ENCODE results near the gene PHACTR4. TPM values are rescaled to one million over a fixed set of nuclear protein-coding genes. Genes with fewer than 3 reads are reported as not detected.
"Not testable (repeated sequence)": the region's sequence is repeated elsewhere in the genome, so short reads cannot be mapped to it uniquely, and the experiment has no call there.

The PHACTR4 gene
- total RNA-seq, 2 experiments from 2014 or later = 16.3 to 17.2 TPM

DNA sequence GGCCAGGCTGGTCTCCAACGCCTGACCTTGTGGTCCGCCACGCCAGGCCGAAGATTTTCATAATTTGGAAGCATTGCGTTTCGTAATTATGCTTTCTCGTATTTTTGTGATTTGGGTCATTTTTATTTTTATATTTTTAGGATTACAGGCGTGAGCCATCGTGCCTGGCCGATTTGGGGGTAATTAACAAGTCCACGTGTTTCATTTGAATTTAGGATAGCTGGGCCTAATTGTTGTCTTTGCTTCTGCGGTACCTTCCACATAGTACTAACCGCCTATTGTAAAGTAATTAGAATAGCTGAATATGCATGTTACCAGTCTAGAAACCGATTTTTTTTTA, 137.3 kb downstream of the PHACTR4 start:
- Mint-ChIP-seq H3K4me3 (peak overlapping the region; percentile 99), H3K9me3 (no peaks in the 10 kb centered on the region), H3K27ac (peak overlapping the region; percentile 98), H3K36me3 (ENCODE audit: low read depth) (peaks cover 64% of the 10 kb centered on the region), H3K27me3 (ENCODE audit: low read depth) (peaks cover 3% of the 10 kb centered on the region), H3K4me1 (ENCODE audit: low read depth) (peaks cover 28% of the 10 kb centered on the region)
- no peak for DNase-seq
- CTCF ChIA-PET = interaction anchor here (0.6 to 1.6 kb wide), 2 partner anchors 132 to 258 kb away, joined by 3 to 4 read pairs; no protein-coding TSS in a partner anchor
- intact Hi-C loops (cut with micrococcal nuclease) = loop anchor here (1.0 to 5.0 kb wide), 2 partner anchors 11 to 95 kb away; no protein-coding TSS in a partner anchor

DNA sequence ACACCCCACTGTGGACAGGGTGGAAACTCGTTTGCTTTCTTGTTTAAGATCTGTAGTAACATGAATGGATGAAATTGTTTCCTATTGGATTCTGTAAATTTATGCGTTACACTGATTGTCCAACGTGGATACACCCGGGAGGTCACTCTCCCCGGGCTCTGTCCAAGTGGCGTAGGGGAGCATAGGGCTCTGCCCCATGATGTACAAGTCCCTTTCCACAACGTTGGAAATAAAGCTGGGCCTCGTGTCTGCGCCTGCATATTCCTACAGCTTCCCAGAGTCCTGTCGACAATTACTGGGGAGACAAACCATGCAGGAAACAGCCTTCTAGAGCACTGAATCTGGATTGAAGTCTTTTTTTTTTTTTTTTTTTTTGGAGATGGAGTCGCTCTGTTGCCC, 137.7 kb downstream of the PHACTR4 start:
- no peak for DNase-seq
- H3K9me3 Mint-ChIP-seq = no peaks in the 10 kb centered on the region
- H3K27me3 Mint-ChIP-seq (ENCODE audit: low read depth) = peaks cover 3% of the 10 kb centered on the region
- intact Hi-C loops (cut with micrococcal nuclease) = loop anchor here (5.0 kb wide), 1 partner anchor 95 kb away; no protein-coding TSS in a partner anchor
- peaks cover 30% of the 10 kb centered on the region for H3K4me1 Mint-ChIP-seq (ENCODE audit: low read depth)
- H3K4me3 Mint-ChIP-seq = peak overlapping the region; percentile 99
- H3K36me3 Mint-ChIP-seq (ENCODE audit: low read depth) = peaks cover 68% of the 10 kb centered on the region
- peak overlapping the region; percentile 98 for H3K27ac Mint-ChIP-seq
- CTCF ChIA-PET = interaction anchor here (0.6 to 1.6 kb wide), 2 partner anchors 131 to 258 kb away, joined by 3 to 4 read pairs; no protein-coding TSS in a partner anchor

DNA sequence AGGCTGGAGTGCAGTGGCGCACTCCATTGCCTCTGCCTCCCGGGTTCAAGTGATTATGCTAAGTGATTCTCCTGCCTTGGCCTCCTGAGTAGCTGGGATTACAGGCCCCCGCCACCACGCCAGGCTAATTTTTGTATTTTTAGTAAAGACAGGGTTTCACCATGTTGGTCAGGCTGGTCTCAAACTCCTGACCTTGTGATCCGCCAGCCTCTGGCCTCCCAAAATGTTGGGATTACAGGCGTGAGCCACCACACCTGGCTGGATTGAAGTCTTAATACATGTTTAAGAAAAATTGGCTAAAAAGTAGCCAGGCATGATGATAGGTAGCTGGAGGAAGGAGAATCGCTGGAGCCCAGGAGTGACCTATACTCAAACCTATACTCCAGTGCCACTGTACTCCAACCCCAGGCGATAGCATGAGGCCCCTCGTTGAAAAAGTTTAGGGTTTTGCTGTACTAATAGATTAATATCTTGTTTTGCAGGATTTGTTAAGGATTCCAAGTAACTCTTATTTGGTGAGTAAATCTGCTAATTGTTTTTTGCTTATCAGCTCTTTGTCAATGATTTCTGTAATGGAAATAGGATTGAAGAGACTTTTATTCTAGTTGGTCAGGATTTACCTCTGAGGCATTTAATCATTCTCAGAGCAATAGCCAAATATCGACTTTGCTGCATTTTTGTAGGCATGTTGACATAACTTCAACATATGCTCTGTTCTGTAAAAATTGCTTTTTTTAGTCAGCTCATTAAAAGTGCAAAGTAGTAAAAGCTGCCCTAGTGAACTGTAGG, 138.3 kb downstream of the PHACTR4 start:
- intact Hi-C loops (cut with micrococcal nuclease) = loop anchor here (5.0 kb wide), 1 partner anchor 96 kb away; no protein-coding TSS in a partner anchor
- Mint-ChIP-seq H3K4me3 (peak overlapping the region; percentile 99), H3K36me3 (ENCODE audit: low read depth) (peaks cover 74% of the 10 kb centered on the region), H3K9me3 (no peaks in the 10 kb centered on the region), H3K4me1 (ENCODE audit: low read depth) (peaks cover 30% of the 10 kb centered on the region), H3K27me3 (ENCODE audit: low read depth) (peaks cover 3% of the 10 kb centered on the region), H3K27ac (peak overlapping the region; percentile 98)
- CTCF ChIA-PET = interaction anchor here (0.6 to 1.6 kb wide), 2 partner anchors 259 to 260 kb away, joined by 3 read pairs; no protein-coding TSS in a partner anchor
- no peak for DNase-seq

DNA sequence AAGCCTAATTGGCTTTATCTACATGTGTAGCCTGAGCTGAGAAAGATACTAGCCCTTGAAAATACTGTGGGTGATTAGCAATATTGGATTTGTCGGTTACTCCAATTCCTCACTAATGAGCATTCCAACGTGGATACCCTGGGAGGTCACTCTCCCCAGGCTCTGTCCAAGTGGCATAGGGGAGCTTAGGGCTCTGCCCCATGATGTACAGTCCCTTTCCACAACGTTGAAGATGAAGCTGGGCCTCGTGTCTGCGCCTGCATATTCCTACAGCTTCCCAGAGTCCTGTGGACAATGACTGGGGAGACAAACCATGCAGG, 138.9 kb downstream of the PHACTR4 start:
- Mint-ChIP-seq H3K4me3 (peak overlapping the region; percentile 99), H3K9me3 (no peaks in the 10 kb centered on the region), H3K27ac (peak overlapping the region; percentile 98), H3K36me3 (ENCODE audit: low read depth) (peaks cover 77% of the 10 kb centered on the region), H3K27me3 (ENCODE audit: low read depth) (peaks cover 3% of the 10 kb centered on the region), H3K4me1 (ENCODE audit: low read depth) (peaks cover 30% of the 10 kb centered on the region)
- DNase-seq = no peak
- CTCF ChIA-PET = no interaction called here
- intact Hi-C loops (cut with micrococcal nuclease) = loop anchor here (5.0 kb wide), 1 partner anchor 96 kb away; no protein-coding TSS in a partner anchor

DNA sequence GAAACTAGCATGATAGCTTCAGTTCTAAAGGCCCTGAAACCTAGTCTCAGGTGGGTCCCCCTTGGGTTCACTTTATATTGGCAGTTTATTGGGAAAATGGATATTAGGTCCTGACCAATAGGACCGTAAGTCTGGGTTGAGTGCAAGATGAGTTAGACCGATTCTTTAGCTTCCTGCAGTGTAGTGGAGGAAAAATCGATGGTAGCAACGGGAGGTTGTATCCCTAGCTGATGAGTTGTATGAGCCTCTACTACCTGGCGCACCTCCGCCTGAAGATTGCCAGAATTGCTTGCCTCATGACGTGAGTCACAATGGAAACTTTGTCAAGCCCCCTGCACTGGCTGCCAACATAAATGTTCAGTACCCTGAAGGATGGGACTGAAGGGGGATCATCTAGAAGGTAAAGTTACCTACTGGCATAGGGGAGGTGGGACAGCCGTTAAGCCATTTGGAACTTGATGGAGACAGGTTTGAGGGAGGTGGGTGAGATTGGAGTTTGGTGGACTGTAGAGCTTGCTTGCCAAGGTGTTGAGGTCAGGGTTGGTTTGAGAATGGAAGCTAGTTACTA, 140.2 kb downstream of the PHACTR4 start:
- CTCF ChIA-PET = interaction anchor here (1.1 kb wide), 1 partner anchor 138 kb away, joined by 3 read pairs; no protein-coding TSS in a partner anchor
- intact Hi-C loops (cut with micrococcal nuclease) = loop anchor here (5.0 kb wide), 1 partner anchor 97 kb away; no protein-coding TSS in a partner anchor
- peak overlapping the region; percentile 98 for H3K27ac Mint-ChIP-seq
- H3K4me3 Mint-ChIP-seq = peak overlapping the region; percentile 99
- H3K9me3 Mint-ChIP-seq = no peaks in the 10 kb centered on the region
- peak; percentile 41 for DNase-seq
- peaks cover 78% of the 10 kb centered on the region for H3K36me3 Mint-ChIP-seq (ENCODE audit: low read depth)
- H3K27me3 Mint-ChIP-seq (ENCODE audit: low read depth) = peaks cover 3% of the 10 kb centered on the region
- H3K4me1 Mint-ChIP-seq (ENCODE audit: low read depth) = peaks cover 28% of the 10 kb centered on the region

DNA sequence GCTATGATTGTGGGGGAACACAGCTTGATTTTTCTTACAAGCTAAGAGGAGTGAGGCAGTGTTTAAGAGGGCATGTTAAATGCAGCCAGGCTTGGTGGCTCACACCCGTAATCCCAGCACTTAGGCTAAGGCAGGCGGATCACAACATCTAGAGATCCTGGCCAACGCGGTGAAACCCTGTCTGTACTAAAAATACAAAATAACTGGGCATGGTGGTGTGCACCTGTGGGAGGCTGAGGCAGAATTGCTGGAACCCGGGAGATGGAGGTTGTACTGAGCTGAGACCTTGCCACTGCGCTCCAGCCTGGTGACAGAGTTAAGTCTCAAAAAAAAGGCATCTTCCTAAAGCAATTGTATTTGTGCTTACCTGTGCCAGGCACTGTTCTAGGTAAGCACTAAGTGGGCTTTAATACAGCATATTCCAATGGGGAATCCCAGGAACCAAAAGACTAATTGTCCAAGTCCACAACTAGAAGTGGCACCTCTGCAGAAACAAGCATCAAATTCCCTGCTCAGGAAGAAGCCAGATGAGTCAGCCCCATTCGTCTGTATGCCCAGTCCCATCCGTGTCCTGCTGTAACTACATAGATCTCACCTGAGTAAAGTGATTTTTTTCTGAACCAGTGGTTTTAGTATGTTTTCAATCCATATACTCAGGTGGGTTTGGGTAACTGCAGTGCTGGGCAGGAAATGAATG, 140.9 kb downstream of the PHACTR4 start:
- CTCF ChIA-PET = interaction anchor here (1.1 kb wide), 1 partner anchor 137 kb away, joined by 3 read pairs; no protein-coding TSS in a partner anchor
- peaks cover 3% of the 10 kb centered on the region for H3K27me3 Mint-ChIP-seq (ENCODE audit: low read depth)
- H3K36me3 Mint-ChIP-seq (ENCODE audit: low read depth) = peaks cover 75% of the 10 kb centered on the region
- peaks cover 28% of the 10 kb centered on the region for H3K4me1 Mint-ChIP-seq (ENCODE audit: low read depth)
- no peaks in the 10 kb centered on the region for H3K9me3 Mint-ChIP-seq
- H3K4me3 Mint-ChIP-seq = peak overlapping the region; percentile 99
- intact Hi-C loops (cut with micrococcal nuclease) = no loop called here
- H3K27ac Mint-ChIP-seq = peak overlapping the region; percentile 98
- DNase-seq = peak; percentile 41

DNA sequence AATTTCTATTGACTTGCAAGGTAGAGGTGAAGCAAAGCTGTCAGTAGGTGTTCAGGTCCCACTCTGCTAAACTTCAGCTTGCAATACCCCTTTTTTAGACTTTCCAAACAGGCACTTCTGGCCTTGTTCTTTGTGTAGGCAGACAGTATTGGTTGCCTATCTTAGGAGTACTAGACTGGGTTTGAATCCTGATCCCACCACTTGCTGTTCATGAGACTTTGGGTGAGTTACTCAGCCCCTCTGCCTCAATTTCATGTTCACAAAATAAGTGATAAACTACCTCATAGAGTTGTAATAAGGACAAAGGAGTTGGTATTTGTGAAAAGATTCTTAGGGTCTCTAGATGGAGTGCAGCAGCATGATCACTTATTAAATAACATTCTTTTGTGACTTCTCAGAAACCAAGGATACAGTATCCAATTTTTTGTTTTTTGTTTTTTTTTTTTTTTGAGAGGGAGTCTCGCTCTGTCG, 141.5 kb downstream of the PHACTR4 start:
- H3K4me3 Mint-ChIP-seq = peak overlapping the region; percentile 99
- CTCF ChIA-PET = interaction anchor here (0.6 kb wide), 1 partner anchor 72 kb away, joined by 3 read pairs; no protein-coding TSS in a partner anchor
- peak overlapping the region; percentile 98 for H3K27ac Mint-ChIP-seq
- no peak for DNase-seq
- no peaks in the 10 kb centered on the region for H3K9me3 Mint-ChIP-seq
- intact Hi-C loops (cut with micrococcal nuclease) = no loop called here
- H3K27me3 Mint-ChIP-seq (ENCODE audit: low read depth) = no peaks in the 10 kb centered on the region
- peaks cover 69% of the 10 kb centered on the region for H3K36me3 Mint-ChIP-seq (ENCODE audit: low read depth)
- H3K4me1 Mint-ChIP-seq (ENCODE audit: low read depth) = peaks cover 28% of the 10 kb centered on the region

DNA sequence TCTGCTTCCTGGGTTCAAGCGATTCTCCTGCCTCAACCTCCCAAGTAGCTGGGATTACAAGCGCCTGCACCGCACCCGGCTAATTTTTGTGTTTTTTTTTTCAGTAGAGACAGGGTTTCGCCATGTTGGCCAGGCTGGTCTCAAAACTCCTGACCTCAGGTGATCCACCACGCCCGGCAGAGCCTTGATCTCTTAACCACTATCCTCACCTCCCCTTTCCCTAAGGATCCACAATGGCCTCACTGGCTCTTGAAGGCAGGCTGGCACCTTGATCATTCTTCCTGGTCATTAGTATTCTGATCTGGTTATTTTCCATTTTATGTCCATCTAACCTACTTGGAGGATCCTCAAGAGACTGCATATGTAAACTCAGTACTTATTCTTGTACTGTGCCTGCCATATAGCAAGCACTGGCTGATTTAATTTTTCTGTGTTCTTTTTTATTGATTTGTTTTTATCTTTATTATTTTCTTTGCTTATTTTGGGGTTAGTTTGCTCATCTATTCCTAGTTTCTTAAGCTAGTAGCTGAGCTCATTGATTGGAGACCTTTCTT, 142.6 kb downstream of the PHACTR4 start:
- H3K9me3 Mint-ChIP-seq = no peaks in the 10 kb centered on the region
- no peaks in the 10 kb centered on the region for H3K27me3 Mint-ChIP-seq (ENCODE audit: low read depth)
- H3K27ac Mint-ChIP-seq = peak overlapping the region; percentile 98
- no peak for DNase-seq
- H3K36me3 Mint-ChIP-seq (ENCODE audit: low read depth) = peaks cover 58% of the 10 kb centered on the region
- peak overlapping the region; percentile 28 for H3K4me3 Mint-ChIP-seq
- peaks cover 33% of the 10 kb centered on the region for H3K4me1 Mint-ChIP-seq (ENCODE audit: low read depth)
- intact Hi-C loops (cut with micrococcal nuclease) = no loop called here
- CTCF ChIA-PET = interaction anchor here (1.1 kb wide), 1 partner anchor 67 kb away, joined by 3 read pairs; no protein-coding TSS in a partner anchor

DNA sequence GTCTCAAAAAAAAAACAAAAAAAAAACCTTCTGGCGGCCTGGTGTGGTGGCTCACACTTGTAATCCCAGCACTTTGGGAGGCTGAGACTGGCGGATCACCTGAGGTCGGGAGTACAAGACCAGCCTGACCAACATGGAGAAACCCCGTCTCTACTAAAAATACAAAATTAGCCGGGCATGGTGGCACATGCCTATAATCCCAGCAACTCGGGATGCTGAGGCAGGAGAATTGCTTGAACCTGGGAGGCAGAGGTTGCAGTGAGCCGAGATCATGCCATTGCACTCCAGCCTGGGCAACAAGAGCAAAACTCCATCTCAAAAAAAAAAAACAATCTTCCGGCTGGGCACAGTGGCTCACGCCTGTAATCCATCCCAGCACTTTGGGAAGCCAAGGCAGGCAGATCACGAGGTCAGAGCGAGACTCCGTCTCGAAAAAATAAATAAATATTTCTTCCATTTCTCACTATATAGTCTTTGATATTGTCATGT, 144.9 kb downstream of the PHACTR4 start:
- Mint-ChIP-seq H3K4me1 (ENCODE audit: low read depth) (peaks cover 37% of the 10 kb centered on the region), H3K36me3 (ENCODE audit: low read depth) (peaks cover 42% of the 10 kb centered on the region), H3K27ac (peak overlapping the region; percentile 68)
- H3K9me3 Mint-ChIP-seq; H3K27me3 Mint-ChIP-seq (ENCODE audit: low read depth); DNase-seq; H3K4me3 Mint-ChIP-seq; CTCF ChIA-PET; intact Hi-C loops (cut with micrococcal nuclease): not testable (repeated sequence)

DNA sequence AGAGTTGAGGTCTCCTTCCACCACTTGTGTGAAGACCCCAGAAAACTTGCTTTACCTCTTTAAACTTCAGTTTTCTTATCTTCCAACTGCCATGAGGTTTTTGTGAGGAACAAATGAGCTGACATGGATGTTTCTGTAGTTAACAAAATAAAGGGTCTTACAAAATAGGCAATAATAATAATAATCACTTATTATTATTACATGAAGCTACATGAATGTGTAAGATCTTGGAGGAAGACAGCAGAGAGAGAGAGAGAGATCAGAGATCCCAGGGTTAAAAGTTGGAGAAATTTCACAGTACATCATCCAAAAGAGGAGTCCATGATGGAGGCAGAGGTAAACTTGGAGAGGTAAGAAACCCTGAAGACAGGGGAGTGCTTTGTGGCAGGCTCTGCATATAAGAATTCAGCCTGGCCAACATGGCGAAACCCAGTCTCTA, 147.0 kb downstream of the PHACTR4 start:
- Mint-ChIP-seq H3K4me1 (ENCODE audit: low read depth) (peaks cover 33% of the 10 kb centered on the region), H3K36me3 (ENCODE audit: low read depth) (peaks cover 34% of the 10 kb centered on the region), H3K27ac (peak overlapping the region; percentile 90), H3K9me3 (no peaks in the 10 kb centered on the region), H3K27me3 (ENCODE audit: low read depth) (no peaks in the 10 kb centered on the region), H3K4me3 (no peak overlapping the region)
- intact Hi-C loops (cut with micrococcal nuclease) = no loop called here
- CTCF ChIA-PET = no interaction called here
- no peak for DNase-seq

DNA sequence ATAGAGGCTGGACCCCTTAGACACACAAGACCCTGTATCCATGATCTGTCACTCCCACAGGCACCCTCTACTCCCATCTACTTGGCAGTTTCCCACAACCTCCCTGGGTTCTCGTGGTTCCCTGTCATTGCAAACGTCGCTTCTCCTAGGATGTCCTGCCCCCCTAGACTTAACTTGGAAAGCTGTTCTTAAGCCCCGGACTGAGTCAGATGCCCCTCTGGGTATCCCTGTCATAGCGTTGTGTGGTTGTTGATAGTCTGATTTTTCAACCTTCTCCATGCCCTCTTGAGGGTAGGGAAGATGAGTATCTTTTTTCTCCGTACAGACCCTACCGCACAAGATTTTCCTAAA, 148.1 kb downstream of the PHACTR4 start:
- H3K36me3 Mint-ChIP-seq (ENCODE audit: low read depth) = peaks cover 30% of the 10 kb centered on the region
- H3K4me1 Mint-ChIP-seq (ENCODE audit: low read depth) = peaks cover 38% of the 10 kb centered on the region
- no peaks in the 10 kb centered on the region for H3K27me3 Mint-ChIP-seq (ENCODE audit: low read depth)
- intact Hi-C loops (cut with micrococcal nuclease) = no loop called here
- no peak for DNase-seq
- H3K27ac Mint-ChIP-seq = peak overlapping the region; percentile 90
- H3K9me3 Mint-ChIP-seq = no peaks in the 10 kb centered on the region
- CTCF ChIA-PET = no interaction called here
- H3K4me3 Mint-ChIP-seq = peak overlapping the region; percentile 88

Measured in activated naive CD4-positive, alpha-beta T cell treated with anti-CD3 and anti-CD28 coated beads for 36 hours (primary cell).